Neutrophil (primary cell): Measurements from ENCODE around the gene PCDHGA1.

Experiments
- H3K27ac ChIP-seq: fragments of 200-600 bp; sonication (generic); 2 replicates; pipeline ENCODE4 v1.5.1; 2016; ENCODE audit warnings: mild to moderate bottlenecking, moderate library complexity
- H3K27me3 ChIP-seq: fragments of 200-600 bp; sonication (generic); 2 replicates; pipeline ENCODE4 v1.6.0; 2016; ENCODE audit warnings: mild to moderate bottlenecking
- H3K36me3 ChIP-seq: fragments of 200-600 bp; sonication (generic); 2 replicates; pipeline ENCODE4 v1.5.1; 2017
- H3K4me1 ChIP-seq, 2 experiments: fragments of 200-600 bp in 1 of 2; sonication (generic) in 1 of 2; 1 replicate in 1 of 2; 2 replicates in 1 of 2; pipeline versions ENCODE4 v1.5.1 to v1.6.1; 2013 to 2016; ENCODE audit warnings: low read depth in 1 of 2, low read length in 1 of 2, mild to moderate bottlenecking in 1 of 2, moderate library complexity in 1 of 2; ENCODE audit not compliant: control insufficient read depth in 1 of 2, insufficient read depth in 1 of 2
- H3K4me3 ChIP-seq, 2 experiments: fragments of 200-600 bp in 1 of 2; sonication (generic) in 1 of 2; 1 replicate in 1 of 2; 2 replicates in 1 of 2; pipeline ENCODE4 v1.5.1; 2013 to 2016; ENCODE audit warnings: low read depth in 1 of 2, low read length in 1 of 2, mild to moderate bottlenecking in 1 of 2, moderate library complexity in 1 of 2
- H3K9me3 ChIP-seq: fragments of 200-600 bp; sonication (generic); 2 replicates; pipeline ENCODE4 v1.5.1; 2016
- CTCF ChIP-seq: fragments of 200-600 bp; sonication (generic); IDR thresholded peaks from 2 replicates; pipeline ENCODE4 v1.5.1; 2016; ENCODE audit warnings: antibody characterized with exemption

PCDHGA1 gene

DNA sequence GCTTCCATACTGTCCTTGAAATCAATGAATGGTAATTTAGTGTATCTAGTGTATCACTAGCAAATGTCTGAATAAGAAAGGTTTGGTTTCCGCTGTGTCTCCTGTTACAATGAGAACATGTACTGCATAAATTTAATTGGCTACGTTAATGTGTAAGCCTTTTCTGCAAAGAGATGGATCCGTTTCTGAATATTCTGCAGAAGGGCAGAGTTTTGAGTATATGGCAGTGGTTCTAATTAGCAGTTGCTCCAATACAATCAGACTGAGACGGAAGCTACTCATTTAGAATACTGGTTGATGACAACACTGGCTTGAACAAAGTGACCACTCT lies 154.0 kb downstream of the PCDHGA1 start:
- no peak overlapping the region for H3K27ac ChIP-seq
- H3K4me3 ChIP-seq = no peak overlapping the region
- no peaks in the 10 kb centered on the region for H3K36me3 ChIP-seq
- no peak for TF ChIP-seq CTCF
- peaks cover 100% of the 10 kb centered on the region for H3K27me3 ChIP-seq
- no peaks in the 10 kb centered on the region for H3K4me1 ChIP-seq
- H3K9me3 ChIP-seq = no peaks in the 10 kb centered on the region

DNA sequence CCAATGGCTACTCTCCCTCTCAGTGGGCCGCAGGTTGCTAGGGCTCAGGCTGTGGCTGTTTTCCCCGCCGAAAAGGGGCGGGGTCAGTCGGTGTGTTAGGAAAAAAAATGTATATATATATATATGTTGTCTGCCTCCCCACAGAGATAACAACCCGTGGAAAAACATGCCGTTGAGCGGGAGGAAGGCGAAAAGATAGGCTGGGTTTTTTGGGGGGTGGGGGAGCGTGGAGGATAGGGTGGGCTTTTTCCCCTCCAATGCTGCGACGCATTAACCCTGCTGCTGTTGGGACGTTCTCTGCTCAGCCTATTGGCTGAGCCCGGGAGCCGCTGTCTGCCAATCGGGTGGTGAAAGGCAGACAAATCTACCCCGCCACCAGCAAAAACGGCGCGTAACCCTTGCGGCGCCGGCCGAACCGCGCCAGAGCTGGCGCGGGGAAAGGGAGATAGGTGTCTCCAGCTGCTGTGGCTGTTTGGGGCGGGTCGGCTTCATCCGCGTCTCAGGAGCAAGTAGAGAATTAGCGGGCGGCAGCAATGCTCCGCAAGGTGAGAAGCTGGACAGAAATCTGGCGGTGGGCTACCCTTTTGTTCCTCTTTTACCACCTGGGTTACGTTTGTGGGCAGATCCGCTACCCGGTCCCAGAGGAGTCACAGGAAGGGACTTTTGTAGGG lies 154.5 kb downstream of the PCDHGA1 start, which contains the start of gene PCDHGC4:
PCDHGC4 (plus strand) TSS at position 390 of the 671 bp plus-strand sequence; CDS start at position 534, 144 bp downstream.
- Histone ChIP-seq H3K27ac (no peak within 1 kb of the TSS), H3K9me3 (no peaks in the 10 kb centered on the region), H3K4me3 (no peak within 1 kb of the TSS), H3K4me1 (no peaks in the 10 kb centered on the region), H3K36me3 (no peaks in the 10 kb centered on the region), H3K27me3 (peaks cover 100% of the 10 kb centered on the region)
- no peak for TF ChIP-seq CTCF

DNA sequence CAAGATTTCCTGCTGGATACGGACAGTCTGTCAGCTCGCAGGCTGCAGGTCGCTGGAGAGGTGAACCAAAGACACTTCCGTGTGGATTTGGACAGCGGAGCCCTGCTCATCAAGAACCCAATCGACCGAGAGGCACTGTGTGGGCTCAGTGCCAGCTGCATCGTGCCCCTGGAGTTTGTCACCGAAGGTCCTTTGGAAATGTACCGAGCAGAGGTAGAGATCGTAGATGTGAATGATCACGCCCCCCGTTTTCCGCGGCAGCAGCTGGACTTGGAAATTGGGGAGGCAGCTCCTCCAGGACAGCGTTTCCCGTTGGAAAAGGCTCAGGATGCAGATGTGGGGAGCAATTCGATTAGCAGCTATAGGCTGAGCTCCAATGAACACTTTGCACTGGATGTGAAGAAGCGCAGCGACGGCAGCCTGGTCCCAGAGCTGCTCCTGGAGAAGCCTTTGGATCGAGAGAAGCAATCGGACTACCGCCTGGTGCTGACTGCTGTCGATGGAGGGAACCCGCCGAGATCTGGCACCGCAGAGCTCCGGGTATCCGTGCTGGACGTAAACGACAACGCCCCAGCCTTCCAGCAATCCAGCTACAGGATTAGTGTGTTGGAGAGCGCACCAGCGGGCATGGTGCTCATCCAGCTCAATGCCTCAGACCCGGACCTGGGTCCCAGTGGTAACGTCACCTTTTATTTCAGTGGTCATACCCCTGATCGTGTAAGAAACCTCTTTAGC lies 155.2 kb downstream of the PCDHGA1 start:
- TF ChIP-seq CTCF = no peak
- H3K27me3 ChIP-seq = peaks cover 100% of the 10 kb centered on the region
- no peaks in the 10 kb centered on the region for H3K4me1 ChIP-seq
- no peak overlapping the region for H3K27ac ChIP-seq
- H3K36me3 ChIP-seq = no peaks in the 10 kb centered on the region
- no peak overlapping the region for H3K4me3 ChIP-seq
- no peaks in the 10 kb centered on the region for H3K9me3 ChIP-seq

GRCh38 chr5:141486091-141486490 lies 155.8 kb downstream of the PCDHGA1 start:
- H3K27me3 ChIP-seq = peaks cover 100% of the 10 kb centered on the region
- TF ChIP-seq CTCF = no peak
- H3K4me1 ChIP-seq = no peaks in the 10 kb centered on the region
- no peak overlapping the region for H3K4me3 ChIP-seq
- H3K9me3 ChIP-seq = no peaks in the 10 kb centered on the region
- no peak overlapping the region for H3K27ac ChIP-seq
- H3K36me3 ChIP-seq = no peaks in the 10 kb centered on the region

GRCh38 chr5:141487131-141487530 lies 156.8 kb downstream of the PCDHGA1 start:
- no peak overlapping the region for H3K27ac ChIP-seq
- no peaks in the 10 kb centered on the region for H3K9me3 ChIP-seq
- H3K4me1 ChIP-seq = peaks cover 0 to 8% of the 10 kb centered on the region in 2 experiments
- H3K4me3 ChIP-seq = no peak overlapping the region
- no peaks in the 10 kb centered on the region for H3K36me3 ChIP-seq
- H3K27me3 ChIP-seq = peaks cover 100% of the 10 kb centered on the region
- no peak for TF ChIP-seq CTCF
